ENCODE results near the gene FGF9. TPM values are rescaled to one million over a fixed set of nuclear protein-coding genes. Genes with fewer than 3 reads are reported as not detected.

The FGF9 gene
- total and polyA plus RNA-seq, 2 experiments from 2014 or later: 6.5 to 18.4 TPM

- no peak for DNase-seq (ENCODE audit: low read depth in 1 of 2, low spot score in 1 of 2)
- no peak for TF ChIP-seq CTCF (IDR thresholded peaks at IDR 0.05; ENCODE audit: low read depth, low read length)
Measured at GRCh38 chr13:21685485-21686064, 14.7 kb downstream of the FGF9 start.

DNA sequence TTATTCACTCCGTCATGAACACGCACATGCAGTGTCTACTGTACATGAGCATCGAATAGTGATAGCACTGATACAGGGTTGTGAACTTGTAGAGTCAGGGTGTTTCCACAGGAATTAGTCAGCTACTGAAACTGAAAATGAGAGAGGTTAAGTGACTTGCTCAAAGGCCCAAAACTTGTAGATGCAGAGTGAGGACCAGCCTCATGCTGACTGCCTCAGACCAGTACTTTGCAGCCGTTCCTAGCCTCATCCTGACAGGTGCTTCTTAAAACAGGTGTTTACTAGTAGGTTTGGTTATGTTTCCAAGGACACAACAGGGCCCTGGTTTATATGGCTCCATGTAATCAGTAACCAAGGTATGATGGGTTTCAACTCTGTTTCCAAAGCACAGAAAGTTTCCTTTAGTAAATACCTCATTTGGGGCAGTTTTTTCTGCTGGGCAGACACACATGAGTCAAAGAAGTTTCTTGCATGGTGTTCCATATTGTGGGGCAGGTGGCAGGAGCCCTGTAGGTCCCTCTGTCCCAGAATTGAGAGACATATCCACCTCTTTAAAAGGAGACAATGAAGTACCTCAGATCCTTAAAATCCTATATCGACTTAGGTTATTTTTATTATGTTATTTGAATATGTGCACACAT lies 16.0 kb downstream of the FGF9 start:
- Histone ChIP-seq H3K36me3 (peaks cover 6% of the 10 kb centered on the region), H3K9me3 (ENCODE audit: low read depth) (no peaks in the 10 kb centered on the region), H3K27ac (no peak overlapping the region), H3K27me3 (peaks cover 38% of the 10 kb centered on the region), H3K4me3 (no peak overlapping the region), H3K4me1 (ENCODE audit: low read depth) (peaks cover 10% of the 10 kb centered on the region)
- no peak for TF ChIP-seq CTCF (IDR thresholded peaks at IDR 0.05; ENCODE audit: low read depth, low read length)
- DNase-seq (ENCODE audit: low read depth in 1 of 2, low spot score in 1 of 2): no peak

More at GRCh38 chr13:21685485-21686064, 14.7 kb downstream of the FGF9 start:
- Histone ChIP-seq H3K27me3 (peaks cover 31% of the 10 kb centered on the region), H3K4me1 (ENCODE audit: low read depth) (peaks cover 10% of the 10 kb centered on the region), H3K36me3 (peaks cover 6% of the 10 kb centered on the region), H3K27ac (no peak overlapping the region), H3K9me3 (ENCODE audit: low read depth) (no peaks in the 10 kb centered on the region), H3K4me3 (no peak overlapping the region)

DNA sequence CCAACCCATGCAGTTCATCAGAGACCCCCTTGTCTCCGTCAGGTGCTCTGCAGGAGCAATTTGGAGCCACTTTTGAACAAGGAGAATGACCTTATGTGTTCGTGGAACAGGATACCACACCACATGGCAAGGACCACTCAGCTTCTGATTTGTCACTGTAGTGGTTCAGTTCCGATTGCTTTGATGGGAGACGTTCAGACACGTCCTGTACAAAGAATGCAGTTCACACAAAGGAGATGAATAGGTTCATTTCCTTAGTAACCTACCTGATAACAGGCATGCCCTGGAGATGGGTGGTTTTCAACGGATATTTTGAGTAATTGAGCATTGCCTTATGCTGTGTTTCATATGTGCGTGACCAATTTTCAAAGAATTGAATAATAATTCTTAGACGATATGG lies 17.2 kb downstream of the FGF9 start:
- TF ChIP-seq CTCF (IDR thresholded peaks at IDR 0.05; ENCODE audit: low read depth, low read length): no peak

GRCh38 chr13:21689097-21689496 lies 18.2 kb downstream of the FGF9 start:
- H3K27me3 ChIP-seq: peaks cover 27% of the 10 kb centered on the region

More for the DNA sequence above, 17.2 kb downstream of the FGF9 start:
- H3K4me1 ChIP-seq (ENCODE audit: low read depth): peaks cover 10% of the 10 kb centered on the region
- H3K27ac ChIP-seq: no peak overlapping the region
- H3K9me3 ChIP-seq (ENCODE audit: low read depth): no peaks in the 10 kb centered on the region
- H3K27me3 ChIP-seq: peaks cover 36% of the 10 kb centered on the region
- DNase-seq (ENCODE audit: low read depth in 1 of 2, low spot score in 1 of 2): no peak
- H3K4me3 ChIP-seq: no peak overlapping the region
- H3K36me3 ChIP-seq: peaks cover 3% of the 10 kb centered on the region

DNA sequence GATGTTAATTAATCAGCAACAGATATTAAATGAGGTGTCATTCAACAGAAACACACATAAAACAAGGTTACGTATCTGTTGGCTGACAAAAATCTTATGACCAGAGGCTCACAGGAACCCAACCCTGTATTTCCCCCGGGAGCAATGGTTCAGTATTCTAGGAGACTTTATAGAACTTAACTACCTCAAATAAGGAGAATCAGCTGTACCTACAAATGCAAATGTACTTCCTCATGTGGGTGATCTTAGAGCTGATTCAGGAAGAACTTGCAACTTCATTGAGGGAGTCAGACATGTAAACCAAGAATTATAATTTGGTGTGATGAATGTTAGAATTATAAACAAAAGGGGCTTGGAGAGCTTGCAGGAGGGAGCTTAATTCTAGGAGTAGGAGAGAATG lies 20.1 kb downstream of the FGF9 start:
- no peak for TF ChIP-seq CTCF (IDR thresholded peaks at IDR 0.05; ENCODE audit: low read depth, low read length)
- peaks cover 30% of the 10 kb centered on the region for H3K27me3 ChIP-seq
- no peak for DNase-seq (ENCODE audit: low read depth in 1 of 2, low spot score in 1 of 2)
- H3K4me3 ChIP-seq: no peak overlapping the region
- H3K36me3 ChIP-seq: no peaks in the 10 kb centered on the region
- H3K9me3 ChIP-seq (ENCODE audit: low read depth): no peaks in the 10 kb centered on the region
- no peak overlapping the region for H3K27ac ChIP-seq
- peaks cover 10% of the 10 kb centered on the region for H3K4me1 ChIP-seq (ENCODE audit: low read depth)

More at GRCh38 chr13:21689097-21689496, 18.2 kb downstream of the FGF9 start:
- no peak for TF ChIP-seq CTCF (IDR thresholded peaks at IDR 0.05; ENCODE audit: low read depth, low read length)
- peak in 1 of 2 donors; percentile 26 for DNase-seq (ENCODE audit: low read depth in 1 of 2, low spot score in 1 of 2)
- no peaks in the 10 kb centered on the region for H3K36me3 ChIP-seq
- H3K27ac ChIP-seq: no peak overlapping the region
- peaks cover 10% of the 10 kb centered on the region for H3K4me1 ChIP-seq (ENCODE audit: low read depth)
- no peak overlapping the region for H3K4me3 ChIP-seq
- no peaks in the 10 kb centered on the region for H3K9me3 ChIP-seq (ENCODE audit: low read depth)

Measured in cardiac muscle cell (in vitro differentiated cells and primary cell).